CD8-positive, alpha-beta memory T cell (primary cell): ENCODE data around the gene APBA2. TPM values are rescaled to one million over a fixed set of nuclear protein-coding genes. Genes with fewer than 3 reads are reported as not detected.
"Not testable (repeated sequence)": the region's sequence is repeated elsewhere in the genome, so short reads cannot be mapped to it uniquely, and the experiment has no call there.

Experiments
- CTCF ChIA-PET: fragments of 350-600 bp; sonication (Branson Sonifier 250); formaldehyde crosslinking; loops from one replicate; lab custom pipeline; 2021; ENCODE audit warnings: antibody characterized with exemption; lab: Charles Lee
- POLR2A ChIA-PET: fragments of 350-600 bp; sonication (Branson Sonifier 250); formaldehyde crosslinking; loops from one replicate; lab custom pipeline; 2021; ENCODE audit warnings: antibody characterized with exemption; lab: Charles Lee
- DNase-seq, 5 donors: peaks; one replicate each; pipeline versions ENCODE4 v3.0.0 to v3.0.0-alpha.2; 2020 to 2022; ENCODE audit warnings: mixed read lengths in 1 of 5
- H3K27ac ChIP-seq: one replicate; pipeline ENCODE4 v1.7.0; 2013; ENCODE audit warnings: low read depth, mild to moderate bottlenecking, low read length, moderate library complexity
- H3K27me3 ChIP-seq: 2 replicates; pipeline ENCODE4 v1.7.0; 2013; ENCODE audit warnings: low read length, mild to moderate bottlenecking; ENCODE audit not compliant: insufficient read depth, poor library complexity, severe bottlenecking
- H3K36me3 ChIP-seq: 2 replicates; pipeline ENCODE4 v1.7.0; 2013; ENCODE audit warnings: mild to moderate bottlenecking, low read length, moderate library complexity; ENCODE audit not compliant: insufficient read depth
- H3K4me1 ChIP-seq: 2 replicates; pipeline ENCODE4 v1.7.0; 2013; ENCODE audit warnings: mild to moderate bottlenecking, low read length, moderate library complexity; ENCODE audit not compliant: insufficient read depth
- H3K4me3 ChIP-seq: 2 replicates; pipeline ENCODE4 v1.7.0; 2013; ENCODE audit warnings: mild to moderate bottlenecking, low read length
- H3K9me3 ChIP-seq: 2 replicates; pipeline ENCODE4 v1.7.0; 2013; ENCODE audit warnings: mild to moderate bottlenecking, low read length
- H3K27ac Mint-ChIP-seq, 8 donors: one replicate each; pipeline ENCODE4 v1.8.0; 2020 to 2021; ENCODE audit warnings: mixed read lengths in 8 of 8, mild to moderate bottlenecking in 6 of 8, inconsistent platforms in 3 of 8, moderate library complexity in 3 of 8
- H3K27me3 Mint-ChIP-seq, 2 donors: one replicate each; pipeline ENCODE4 v1.8.0; 2020 to 2021; ENCODE audit warnings: mixed read lengths in 2 of 2, mild to moderate bottlenecking in 1 of 2, moderate library complexity in 1 of 2
- H3K36me3 Mint-ChIP-seq, 3 donors: one replicate each; pipeline ENCODE4 v1.8.0; 2020 to 2021; ENCODE audit warnings: mixed read lengths in 3 of 3, inconsistent platforms in 1 of 3, mild to moderate bottlenecking in 1 of 3
- H3K4me1 Mint-ChIP-seq, 3 donors: one replicate each; pipeline ENCODE4 v1.8.0; 2020 to 2021; ENCODE audit warnings: mixed read lengths in 3 of 3, inconsistent platforms in 1 of 3, mild to moderate bottlenecking in 1 of 3
- H3K4me3 Mint-ChIP-seq, 7 donors: one replicate each; pipeline ENCODE4 v1.8.0; 2020 to 2021; ENCODE audit warnings: mixed read lengths in 7 of 7, mild to moderate bottlenecking in 6 of 7, moderate library complexity in 4 of 7, inconsistent platforms in 2 of 7
- H3K9me3 Mint-ChIP-seq, 5 donors: one replicate each; pipeline ENCODE4 v1.8.0; 2020 to 2022; ENCODE audit warnings: mixed read lengths in 5 of 5, mild to moderate bottlenecking in 3 of 5, moderate library complexity in 2 of 5, inconsistent platforms in 1 of 5
- polyA plus RNA-seq: library from polyadenylated mRNA; unstranded; fragments of 300-500 nt; fragmentation: Illumina TruSeq; gene quantifications from one replicate; pipeline ENCODE4 v1.2.3, GENCODE V29; 2021
- total RNA-seq, 2 experiments: library from RNA; stranded (reverse); gene quantifications; one replicate each; pipeline ENCODE4 v1.2.3, GENCODE V29; 2021

Gene APBA2
- total and polyA plus RNA-seq, 3 experiments from 2014 or later = 15.7 to 38.8 (median 18.0) TPM

- POLR2A ChIA-PET = no interaction called here
- peak overlapping the region in 5 of 7 donors; percentile 16 to 65 (median 34) for H3K4me3 Mint-ChIP-seq
- no peak overlapping the region for H3K27ac ChIP-seq
- H3K36me3 ChIP-seq = no peaks in the 10 kb centered on the region
- peak overlapping the region in 4 of 8 donors; percentile 8 to 47 (median 18) for H3K27ac Mint-ChIP-seq
- no peaks in the 10 kb centered on the region for H3K9me3 ChIP-seq
- H3K4me1 ChIP-seq = peaks cover 26% of the 10 kb centered on the region
- no peak for DNase-seq
- no peaks in the 10 kb centered on the region for H3K27me3 Mint-ChIP-seq
- H3K4me1 Mint-ChIP-seq = peaks cover 28 to 84% (median 53%) of the 10 kb centered on the region in 3 donors
- H3K36me3 Mint-ChIP-seq = no peaks in the 10 kb centered on the region
- H3K9me3 Mint-ChIP-seq = no peaks in the 10 kb centered on the region
- H3K27me3 ChIP-seq = no peaks in the 10 kb centered on the region
- H3K4me3 ChIP-seq = no peak overlapping the region
- CTCF ChIA-PET = no interaction called here
Measured at GRCh38 chr15:29039466-29040369, 153.9 kb downstream of the APBA2 start.

- POLR2A ChIA-PET = no interaction called here
- Histone ChIP-seq H3K36me3 (no peaks in the 10 kb centered on the region), H3K4me1 (peaks cover 26% of the 10 kb centered on the region), H3K9me3 (no peaks in the 10 kb centered on the region), H3K27ac (no peak overlapping the region), H3K27me3 (no peaks in the 10 kb centered on the region), H3K4me3 (no peak overlapping the region)
- CTCF ChIA-PET = no interaction called here
- H3K27ac Mint-ChIP-seq = peak overlapping the region in 1 of 8 donors; percentile 32
- H3K4me1 Mint-ChIP-seq = peaks cover 28 to 80% (median 50%) of the 10 kb centered on the region in 3 donors
- no peak for DNase-seq
- H3K36me3 Mint-ChIP-seq = no peaks in the 10 kb centered on the region
- no peak overlapping the region for H3K4me3 Mint-ChIP-seq
- H3K9me3 Mint-ChIP-seq = no peaks in the 10 kb centered on the region
- H3K27me3 Mint-ChIP-seq = no peaks in the 10 kb centered on the region
Measured at GRCh38 chr15:29040370-29040751, 154.6 kb downstream of the APBA2 start.

DNA sequence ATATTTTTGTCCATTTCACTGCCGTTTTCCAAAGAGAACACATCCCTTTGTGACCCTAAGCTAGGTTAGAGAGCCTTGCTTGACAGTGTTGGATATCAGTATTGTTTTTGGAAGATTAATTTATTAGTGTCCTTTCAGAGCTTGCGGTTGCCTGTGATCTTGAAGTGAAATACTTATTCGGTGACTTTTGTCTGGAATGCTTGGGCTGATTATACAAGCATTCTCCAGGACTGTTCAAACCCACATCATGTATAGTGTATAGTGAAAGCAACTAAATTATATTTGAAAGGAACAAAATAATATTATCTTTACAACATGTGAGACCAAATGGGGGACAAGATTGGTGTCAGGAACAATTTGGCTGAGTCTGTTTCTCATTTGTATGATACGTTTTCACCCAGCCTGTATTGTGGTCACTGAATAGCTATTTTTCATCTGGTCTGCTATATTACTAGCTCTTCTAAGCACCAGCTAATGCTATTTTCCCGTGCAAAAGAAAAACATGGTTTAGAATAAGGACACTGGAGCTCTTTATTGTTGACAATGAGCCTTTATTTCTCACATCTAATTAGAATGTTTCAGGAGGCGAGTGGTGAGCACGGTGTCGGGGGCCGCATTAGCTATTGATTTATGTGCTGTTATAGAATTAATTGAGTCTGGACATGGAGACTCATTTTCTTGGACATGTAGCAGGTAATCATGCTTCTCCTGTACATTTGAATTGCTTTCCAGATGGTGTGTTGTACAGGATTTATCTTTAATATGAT lies 158.1 kb downstream of the APBA2 start:
- H3K27ac ChIP-seq = no peak overlapping the region
- Mint-ChIP-seq H3K9me3 (no peaks in the 10 kb centered on the region), H3K27me3 (no peaks in the 10 kb centered on the region), H3K4me1 (peaks cover 12 to 82% (median 40%) of the 10 kb centered on the region in 3 donors), H3K4me3 (no peak overlapping the region), H3K27ac (no peak overlapping the region), H3K36me3 (no peaks in the 10 kb centered on the region)
- no peaks in the 10 kb centered on the region for H3K9me3 ChIP-seq
- POLR2A ChIA-PET = no interaction called here
- CTCF ChIA-PET = interaction anchor here (0.9 kb wide), 1 partner anchor 9 kb away, joined by 3 read pairs; no protein-coding TSS in a partner anchor
- DNase-seq = no peak
- peaks cover 14% of the 10 kb centered on the region for H3K4me1 ChIP-seq
- H3K27me3 ChIP-seq = no peaks in the 10 kb centered on the region
- no peak overlapping the region for H3K4me3 ChIP-seq
- no peaks in the 10 kb centered on the region for H3K36me3 ChIP-seq

DNA sequence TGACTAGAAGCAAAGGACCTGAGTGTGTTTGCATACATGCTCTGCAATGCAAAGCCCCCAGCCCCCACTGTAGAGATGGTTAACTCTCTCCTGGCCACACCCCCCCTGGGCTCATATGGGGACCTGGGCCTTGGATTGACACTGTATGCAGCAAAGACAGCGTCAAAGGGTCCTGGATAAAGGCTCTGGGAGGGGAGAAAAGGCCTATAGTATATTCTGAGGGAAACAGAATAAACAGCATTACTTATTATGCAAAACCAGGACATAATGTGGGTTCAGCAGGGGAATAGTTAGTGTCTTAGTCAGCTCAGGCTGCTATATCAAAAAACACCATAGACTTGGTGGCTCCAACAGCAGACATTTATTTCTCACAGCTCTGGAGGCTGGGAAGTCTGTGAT lies 158.7 kb downstream of the APBA2 start:
- POLR2A ChIA-PET = no interaction called here
- Mint-ChIP-seq H3K4me3 (no peak overlapping the region), H3K27ac (peak overlapping the region in 1 of 8 donors; percentile 24), H3K4me1 (peaks cover 9 to 82% (median 36%) of the 10 kb centered on the region in 3 donors), H3K9me3 (no peaks in the 10 kb centered on the region), H3K36me3 (no peaks in the 10 kb centered on the region), H3K27me3 (no peaks in the 10 kb centered on the region)
- DNase-seq = no peak
- Histone ChIP-seq H3K4me1 (peaks cover 8% of the 10 kb centered on the region), H3K36me3 (no peaks in the 10 kb centered on the region), H3K9me3 (no peaks in the 10 kb centered on the region), H3K27me3 (no peaks in the 10 kb centered on the region), H3K27ac (no peak overlapping the region), H3K4me3 (no peak overlapping the region)
- CTCF ChIA-PET = no interaction called here

- DNase-seq, POLR2A ChIA-PET, H3K27ac ChIP-seq, CTCF ChIA-PET, H3K4me3 ChIP-seq, H3K4me1 ChIP-seq, H3K9me3 ChIP-seq, H3K36me3 Mint-ChIP-seq, H3K27me3 ChIP-seq, H3K9me3 Mint-ChIP-seq, H3K27me3 Mint-ChIP-seq, H3K36me3 ChIP-seq: not testable (repeated sequence)
- peak overlapping the region in 1 of 8 donors; percentile 52 for H3K27ac Mint-ChIP-seq
- H3K4me1 Mint-ChIP-seq = peaks cover 5 to 82% (median 36%) of the 10 kb centered on the region in 3 donors
- peak overlapping the region in 1 of 7 donors; percentile 43 for H3K4me3 Mint-ChIP-seq
Measured at GRCh38 chr15:29045161-29045560, 159.4 kb downstream of the APBA2 start.

DNA sequence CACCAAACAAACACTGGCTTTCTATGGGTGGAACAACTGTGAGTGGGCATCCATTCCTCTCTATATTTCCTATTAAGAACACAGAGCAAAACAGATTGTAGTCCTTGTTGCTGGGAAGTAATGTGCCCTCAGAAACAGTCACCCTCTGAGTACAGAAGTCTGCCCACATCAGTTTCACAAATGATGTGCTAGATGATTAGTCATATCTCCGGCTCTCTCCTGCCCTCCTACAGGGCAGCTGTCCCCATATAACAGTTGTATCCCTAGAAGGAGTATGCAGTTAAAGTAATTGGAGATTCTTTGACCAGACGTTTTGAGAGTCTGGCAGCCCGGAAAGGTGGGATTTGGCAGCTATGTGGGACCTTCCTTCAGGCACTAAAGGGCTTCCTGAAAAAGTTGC lies 159.9 kb downstream of the APBA2 start:
- H3K4me1 ChIP-seq = no peaks in the 10 kb centered on the region
- POLR2A ChIA-PET = no interaction called here
- H3K4me3 Mint-ChIP-seq = no peak overlapping the region
- no peaks in the 10 kb centered on the region for H3K9me3 ChIP-seq
- no peaks in the 10 kb centered on the region for H3K27me3 ChIP-seq
- no peak for DNase-seq
- H3K9me3 Mint-ChIP-seq = no peaks in the 10 kb centered on the region
- H3K4me1 Mint-ChIP-seq = peaks cover 8 to 82% (median 36%) of the 10 kb centered on the region in 3 donors
- H3K27ac ChIP-seq = no peak overlapping the region
- no peaks in the 10 kb centered on the region for H3K36me3 ChIP-seq
- no peaks in the 10 kb centered on the region for H3K36me3 Mint-ChIP-seq
- CTCF ChIA-PET = no interaction called here
- H3K4me3 ChIP-seq = no peak overlapping the region
- H3K27ac Mint-ChIP-seq = no peak overlapping the region
- no peaks in the 10 kb centered on the region for H3K27me3 Mint-ChIP-seq

GRCh38 chr15:29046281-29046810 lies 160.6 kb downstream of the APBA2 start:
- Mint-ChIP-seq H3K4me3 (no peak overlapping the region), H3K27ac (no peak overlapping the region), H3K36me3 (no peaks in the 10 kb centered on the region), H3K4me1 (peaks cover 14 to 85% (median 39%) of the 10 kb centered on the region in 3 donors), H3K9me3 (no peaks in the 10 kb centered on the region), H3K27me3 (peaks cover 0 to 3% of the 10 kb centered on the region in 2 donors)
- Histone ChIP-seq H3K4me1 (peaks cover 4% of the 10 kb centered on the region), H3K9me3 (no peaks in the 10 kb centered on the region), H3K36me3 (no peaks in the 10 kb centered on the region), H3K27ac (no peak overlapping the region), H3K4me3 (no peak overlapping the region), H3K27me3 (no peaks in the 10 kb centered on the region)
- ChIA-PET CTCF (no interaction called here), POLR2A (no interaction called here)
- DNase-seq = no peak

- H3K27me3 ChIP-seq = no peaks in the 10 kb centered on the region
- H3K4me1 ChIP-seq = peaks cover 4% of the 10 kb centered on the region
- Mint-ChIP-seq H3K27ac (peak overlapping the region in 1 of 8 donors; percentile 69), H3K27me3 (peaks cover 0 to 3% of the 10 kb centered on the region in 2 donors), H3K36me3 (peaks cover 0 to 2% (median 0%) of the 10 kb centered on the region in 3 donors), H3K4me1 (peaks cover 20 to 87% (median 43%) of the 10 kb centered on the region in 3 donors), H3K4me3 (no peak overlapping the region), H3K9me3 (no peaks in the 10 kb centered on the region)
- H3K27ac ChIP-seq = no peak overlapping the region
- H3K36me3 ChIP-seq = no peaks in the 10 kb centered on the region
- no peak for DNase-seq
- no peak overlapping the region for H3K4me3 ChIP-seq
- ChIA-PET POLR2A (no interaction called here), CTCF (no interaction called here)
- no peaks in the 10 kb centered on the region for H3K9me3 ChIP-seq
Measured at GRCh38 chr15:29046977-29047376, 161.2 kb downstream of the APBA2 start.
